Panc1 (cell line): ENCODE measurements around the gene RAB30. TPM values are rescaled to one million over a fixed set of nuclear protein-coding genes. Genes with fewer than 3 reads are reported as not detected.
"Not testable (repeated sequence)": the region's sequence is repeated elsewhere in the genome, so short reads cannot be mapped to it uniquely, and the experiment has no call there.

ENCODE experiments used
- ATAC-seq: fragments of 200-7000 bp; cut with Tn5 transposase; 2 replicates; pipeline ENCODE4 v1.9.1; 2020; ENCODE audit warnings: mild to moderate bottlenecking, moderate library complexity
- BruUV-seq: library from RNA; stranded (reverse); fragments of 400-500 nt; replicated peaks from 2 replicates; lab custom pipeline; 2021; lab: Mats Ljungman, UMichigan
- CTCF ChIA-PET: fragments of 300-600 bp; sonication (Branson Sonifier 250); formaldehyde crosslinking; loops from one replicate; lab custom pipeline; 2022; ENCODE audit warnings: antibody characterized with exemption; lab: Charles Lee
- POLR2A ChIA-PET: fragments of 300-600 bp; sonication (Branson Sonifier 250); formaldehyde crosslinking; loops from one replicate; lab custom pipeline; 2022; ENCODE audit warnings: antibody characterized with exemption; lab: Charles Lee
- DNase-seq: peaks from one replicate; pipeline ENCODE4 v3.0.0-alpha.2; 2010; ENCODE audit warnings: low read depth, low spot score
- H3K27ac ChIP-seq: 2 replicates; pipeline ENCODE4 v1.5.1; 2011; ENCODE audit warnings: mild to moderate bottlenecking, low read length, inconsistent platforms
- H3K27me3 ChIP-seq: fragments of 200-500 bp; sonication (Bioruptor generic); 2 replicates; pipeline ENCODE4 v1.6.0; 2014; ENCODE audit warnings: low read length, inconsistent platforms; ENCODE audit not compliant: control insufficient read depth, insufficient read depth
- H3K36me3 ChIP-seq: fragments of 200-500 bp; sonication (Bioruptor generic); 2 replicates; pipeline ENCODE4 v1.5.1; 2014; ENCODE audit warnings: inconsistent platforms, mild to moderate bottlenecking, low read length, moderate library complexity; ENCODE audit not compliant: control insufficient read depth, insufficient read depth
- H3K4me1 ChIP-seq: 2 replicates; pipeline ENCODE4 v1.5.1; 2011; ENCODE audit warnings: inconsistent platforms, mild to moderate bottlenecking, low read length, moderate library complexity; ENCODE audit not compliant: control insufficient read depth, insufficient read depth
- H3K4me3 ChIP-seq, 2 experiments: 2 replicates each; pipeline ENCODE4 v1.5.1; 2011 to 2012; ENCODE audit warnings: low read depth in 2 of 2, low read length in 2 of 2, mild to moderate bottlenecking in 2 of 2, inconsistent platforms in 1 of 2, moderate library complexity in 1 of 2
- H3K9me3 ChIP-seq: fragments of 200-500 bp; sonication (Bioruptor generic); 2 replicates; pipeline ENCODE4 v1.5.1; 2014; ENCODE audit warnings: low read depth, mild to moderate bottlenecking, inconsistent platforms, low read length, moderate library complexity; ENCODE audit not compliant: control insufficient read depth, insufficient read depth
- CTCF ChIP-seq: fragments of 450-650 bp; IDR thresholded peaks from 2 replicates; pipeline ENCODE4 v1.5.1; 2017; ENCODE audit warnings: mild to moderate bottlenecking
- POLR2AphosphoS5 ChIP-seq: IDR thresholded peaks from 2 replicates; pipeline ENCODE4 v1.6.1; 2012; ENCODE audit warnings: mild to moderate bottlenecking, low read depth, low read length, moderate library complexity
- REST ChIP-seq, 2 experiments: IDR thresholded peaks; 2 replicates each; pipeline ENCODE4 v1.6.1; 2011 to 2012; ENCODE audit warnings: low read depth in 2 of 2, control low read depth in 1 of 2, low read length in 1 of 2, mild to moderate bottlenecking in 1 of 2, moderate library complexity in 1 of 2; ENCODE audit not compliant: insufficient read depth in 1 of 2
- SIN3A ChIP-seq: IDR thresholded peaks from 2 replicates; pipeline ENCODE4 v1.6.1; 2012; ENCODE audit warnings: low read depth, mild to moderate bottlenecking, low read length, moderate library complexity, borderline replicate concordance; ENCODE audit not compliant: insufficient read depth
- TCF7L2 ChIP-seq: IDR thresholded peaks from 2 replicates; pipeline ENCODE4 v1.6.1; 2011; ENCODE audit warnings: mild to moderate bottlenecking, low read depth, low read length, inconsistent platforms
- in situ Hi-C: cut with HindIII; loops from 2 replicates; pipeline ENCODE4 v1.10.0; 2016; ENCODE audit warnings: low sequenced_read_pairs, low pct_unique_long_range_greater_than_20kb
- intact Hi-C: fragments of 100-400 bp; cut with micrococcal nuclease; formaldehyde crosslinking; loops from one replicate; pipeline ENCODE4 v1.10.0; 2022; ENCODE audit not compliant: unreplicated experiment
- total RNA-seq: library from RNA; stranded (reverse); gene quantifications from one replicate; pipeline ENCODE4 v1.2.1, GENCODE V29; 2021; ENCODE audit not compliant: unreplicated experiment

Gene RAB30
- total RNA-seq, 1 experiment from 2014 or later: 19.0 TPM

GRCh38 chr11:82960779-82961143 is 110.9 kb downstream of the RAB30 start:
- Histone ChIP-seq H3K4me3 (no peak overlapping the region), H3K4me1 (no peaks in the 10 kb centered on the region), H3K36me3 (no peaks in the 10 kb centered on the region), H3K27ac (no peak overlapping the region), H3K9me3 (no peaks in the 10 kb centered on the region), H3K27me3 (no peaks in the 10 kb centered on the region)
- BruUV-seq: no TSS peak
- ATAC-seq (no peak), DNase-seq (no peak)
- in situ Hi-C loops: no loop called here
- intact Hi-C loops: no loop called here
- TF ChIP-seq CTCF (no peak), TCF7L2 (no peak), POLR2AphosphoS5 (no peak), REST (IDR thresholded peaks at IDR 0.05; ENCODE audit: insufficient read depth in 1 of 2, low read depth in 2 of 2, low read length in 1 of 2) (no peak), SIN3A (no peak)
- ChIA-PET POLR2A (interaction anchor here (0.7 kb wide), 1 partner anchor 92 kb away, joined by 3 read pairs; no protein-coding TSS in a partner anchor), CTCF (no interaction called here)

- TF ChIP-seq CTCF (no peak), REST (IDR thresholded peaks at IDR 0.05; ENCODE audit: insufficient read depth in 1 of 2, low read depth in 2 of 2, low read length in 1 of 2) (no peak), SIN3A (no peak), POLR2AphosphoS5 (no peak), TCF7L2 (no peak)
- BruUV-seq: no TSS peak
- Histone ChIP-seq H3K9me3 (no peaks in the 10 kb centered on the region), H3K36me3 (no peaks in the 10 kb centered on the region), H3K4me1 (no peaks in the 10 kb centered on the region), H3K27ac (no peak overlapping the region), H3K27me3 (no peaks in the 10 kb centered on the region), H3K4me3 (no peak overlapping the region)
- POLR2A ChIA-PET: interaction anchor here (0.7 kb wide), 1 partner anchor 92 kb away, joined by 3 read pairs; no protein-coding TSS in a partner anchor
- DNase-seq (no peak), ATAC-seq (no peak)
- intact Hi-C loops: no loop called here
- in situ Hi-C loops: no loop called here
- CTCF ChIA-PET: no interaction called here
Observed at GRCh38 chr11:82959987-82960778, 111.5 kb downstream of the RAB30 start.

- DNase-seq, H3K4me3 ChIP-seq, ATAC-seq, H3K4me1 ChIP-seq, intact Hi-C loops, H3K9me3 ChIP-seq, BruUV-seq, H3K36me3 ChIP-seq, in situ Hi-C loops, CTCF ChIA-PET, H3K27ac ChIP-seq, H3K27me3 ChIP-seq: not testable (repeated sequence)
- POLR2A ChIA-PET: interaction anchor here (0.6 kb wide), 1 partner anchor 107 kb away, joined by 6 read pairs; no protein-coding TSS in a partner anchor
Observed at GRCh38 chr11:82955736-82956453, 115.8 kb downstream of the RAB30 start.
